Activated CD4-positive, alpha-beta T cell treated with anti-CD3 and anti-CD28 coated beads, Interleukin-2, amount 10 ng/mL, durations not matched to agents 7 days and 5 days (primary cell): Measurements from ENCODE around the gene PRDM1. TPM values are rescaled to one million over a fixed set of nuclear protein-coding genes. Genes with fewer than 3 reads are reported as not detected.

Experiments used
- CTCF ChIA-PET: fragments of 350-600 bp; sonication (Branson Sonifier 250); formaldehyde crosslinking; loops from one replicate; lab custom pipeline; 2021; ENCODE audit warnings: antibody characterized with exemption; lab: Charles Lee
- POLR2A ChIA-PET: fragments of 350-600 bp; sonication (Branson Sonifier 250); formaldehyde crosslinking; loops from one replicate; lab custom pipeline; 2021; ENCODE audit warnings: antibody characterized with exemption; lab: Charles Lee
- DNase-seq: peaks from one replicate; pipeline ENCODE4 v3.0.0-alpha.2; 2020
- H3K27ac Mint-ChIP-seq: one replicate; pipeline ENCODE4 v1.8.0; 2021; ENCODE audit warnings: mild to moderate bottlenecking, moderate library complexity, mixed read lengths
- H3K27me3 Mint-ChIP-seq: one replicate; pipeline ENCODE4 v1.8.0; 2021; ENCODE audit warnings: mixed read lengths
- H3K36me3 Mint-ChIP-seq: one replicate; pipeline ENCODE4 v1.8.0; 2021; ENCODE audit warnings: low read depth, mixed read lengths
- H3K4me1 Mint-ChIP-seq: one replicate; pipeline ENCODE4 v1.8.0; 2021; ENCODE audit warnings: mixed read lengths
- H3K4me3 Mint-ChIP-seq: one replicate; pipeline ENCODE4 v1.8.0; 2021; ENCODE audit warnings: mild to moderate bottlenecking, moderate library complexity, mixed read lengths
- H3K9me3 Mint-ChIP-seq: one replicate; pipeline ENCODE4 v1.8.0; 2021; ENCODE audit warnings: mixed read lengths
- total RNA-seq, 2 experiments: library from RNA; stranded (reverse); gene quantifications; one replicate each; pipeline ENCODE4 v1.2.3, GENCODE V29; 2021

Gene PRDM1
- total RNA-seq, 2 experiments from 2014 or later, result 27.1 to 30.8 TPM

GRCh38 chr6:106110164-106110826 lies 24.2 kb downstream of the PRDM1 start:
- H3K36me3 Mint-ChIP-seq, result peaks cover 38% of the 10 kb centered on the region
- DNase-seq, result no peak
- H3K4me1 Mint-ChIP-seq, result peaks cover 70% of the 10 kb centered on the region
- no peaks in the 10 kb centered on the region for H3K9me3 Mint-ChIP-seq
- CTCF ChIA-PET, result interaction anchor here (1.4 to 2.3 kb wide), 2 partner anchors 58 to 113 kb away, joined by 3 to 9 read pairs; no protein-coding TSS in a partner anchor
- H3K27ac Mint-ChIP-seq, result no peak overlapping the region
- H3K4me3 Mint-ChIP-seq, result no peak overlapping the region
- H3K27me3 Mint-ChIP-seq, result peaks cover 3% of the 10 kb centered on the region
- POLR2A ChIA-PET, result no interaction called here

GRCh38 chr6:106112433-106112832 lies 26.3 kb downstream of the PRDM1 start:
- CTCF ChIA-PET, result interaction anchor here (0.7 to 2.3 kb wide), 7 partner anchors 10 to 129 kb away, joined by 3 to 9 read pairs (median 3); partner anchors contain the start of gene PRDM1

DNA sequence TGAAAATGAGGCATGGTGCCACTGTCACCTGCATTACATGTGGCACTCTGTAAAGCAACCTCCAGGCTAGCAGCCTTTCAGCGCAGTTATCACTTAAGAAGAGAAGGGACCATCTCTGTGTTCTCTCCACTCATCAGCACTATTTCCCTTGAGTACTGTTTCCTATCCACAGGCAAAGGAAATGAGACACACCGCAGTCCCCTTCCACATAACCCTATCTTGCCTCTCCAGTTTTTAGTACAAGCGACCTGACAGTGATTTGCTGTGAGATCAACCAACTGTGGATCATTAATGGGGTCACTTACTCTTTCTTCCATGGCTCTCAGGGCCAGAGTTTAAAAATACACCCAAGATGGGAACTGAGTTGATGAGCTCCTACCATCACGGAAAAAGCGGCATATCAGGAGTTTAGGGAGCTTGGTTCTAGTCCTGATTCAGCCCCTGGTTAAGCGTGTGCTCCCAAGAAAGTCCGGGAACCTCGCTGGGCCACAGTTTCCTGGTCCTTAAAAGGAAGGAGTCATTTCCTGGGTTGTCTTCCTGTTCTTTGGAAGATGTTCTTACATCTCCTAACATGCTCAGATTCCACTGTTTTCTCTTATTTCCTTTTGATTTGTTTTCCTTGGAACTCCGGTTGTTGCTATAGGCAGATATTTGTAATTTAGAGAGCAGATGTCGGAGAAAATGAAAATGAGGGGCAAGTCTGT lies 27.3 kb downstream of the PRDM1 start:
- ChIA-PET CTCF (interaction anchor here (1.2 to 1.6 kb wide), 3 partner anchors 10 to 130 kb away, joined by 3 to 5 read pairs (median 4); partner anchors contain the start of gene PRDM1), POLR2A (no interaction called here)
- H3K4me3 Mint-ChIP-seq, result peak overlapping the region; percentile 15
- H3K27me3 Mint-ChIP-seq, result peaks cover 3% of the 10 kb centered on the region
- H3K9me3 Mint-ChIP-seq, result no peaks in the 10 kb centered on the region
- H3K4me1 Mint-ChIP-seq, result peaks cover 75% of the 10 kb centered on the region
- peaks cover 12% of the 10 kb centered on the region for H3K36me3 Mint-ChIP-seq
- no peak for DNase-seq
- peak overlapping the region; percentile 72 for H3K27ac Mint-ChIP-seq

More at GRCh38 chr6:106112433-106112832, 26.3 kb downstream of the PRDM1 start:
- peaks cover 72% of the 10 kb centered on the region for H3K4me1 Mint-ChIP-seq
- H3K27me3 Mint-ChIP-seq, result peaks cover 3% of the 10 kb centered on the region
- POLR2A ChIA-PET, result interaction anchor here (1.2 kb wide), 1 partner anchor 29 kb away, joined by 3 read pairs; no protein-coding TSS in a partner anchor
- H3K27ac Mint-ChIP-seq, result no peak overlapping the region
- H3K9me3 Mint-ChIP-seq, result no peaks in the 10 kb centered on the region
- H3K4me3 Mint-ChIP-seq, result no peak overlapping the region
- H3K36me3 Mint-ChIP-seq, result peaks cover 17% of the 10 kb centered on the region
- DNase-seq, result no peak

DNA sequence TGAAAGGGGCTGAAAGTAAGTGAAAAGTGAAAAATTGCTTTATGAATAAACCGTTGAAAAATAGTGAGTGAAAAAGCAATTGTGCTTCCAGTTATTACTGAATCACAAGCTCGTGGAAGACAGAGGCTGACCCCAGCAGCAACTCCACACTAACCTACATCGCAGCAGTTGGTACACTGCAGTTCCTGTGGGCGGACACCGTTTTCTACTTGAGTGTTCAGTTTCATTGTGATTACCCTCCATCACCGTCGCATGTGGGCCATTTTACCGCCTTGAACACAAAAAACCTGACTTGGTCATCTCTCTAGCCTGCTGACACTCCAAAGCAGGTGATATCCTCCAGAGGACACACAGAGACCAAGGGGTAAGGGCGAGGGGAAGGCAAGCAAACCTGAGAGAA lies 28.4 kb downstream of the PRDM1 start:
- Mint-ChIP-seq H3K4me3 (peak overlapping the region; percentile 25), H3K27ac (peak overlapping the region; percentile 87), H3K4me1 (peaks cover 83% of the 10 kb centered on the region), H3K9me3 (peaks cover 9% of the 10 kb centered on the region), H3K36me3 (peaks cover 17% of the 10 kb centered on the region), H3K27me3 (peaks cover 7% of the 10 kb centered on the region)
- ChIA-PET POLR2A (no interaction called here), CTCF (interaction anchor here (1.0 to 1.4 kb wide), 4 partner anchors 9 to 108 kb away, joined by 3 to 8 read pairs (median 4); no protein-coding TSS in a partner anchor)
- peak; percentile 51 for DNase-seq

- no peak overlapping the region for H3K4me3 Mint-ChIP-seq
- H3K4me1 Mint-ChIP-seq, result peaks cover 88% of the 10 kb centered on the region
- ChIA-PET CTCF (interaction anchor here (1.0 to 1.4 kb wide), 4 partner anchors 8 to 107 kb away, joined by 3 to 8 read pairs (median 4); no protein-coding TSS in a partner anchor), POLR2A (no interaction called here)
- DNase-seq, result no peak
- peaks cover 12% of the 10 kb centered on the region for H3K27me3 Mint-ChIP-seq
- peaks cover 12% of the 10 kb centered on the region for H3K9me3 Mint-ChIP-seq
- H3K36me3 Mint-ChIP-seq, result peaks cover 16% of the 10 kb centered on the region
- H3K27ac Mint-ChIP-seq, result peak overlapping the region; percentile 87
Observed at GRCh38 chr6:106115286-106115685, 29.1 kb downstream of the PRDM1 start.

- DNase-seq, result no peak
- ChIA-PET CTCF (interaction anchor here (0.8 to 1.6 kb wide), 6 partner anchors 14 to 231 kb away, joined by 3 to 6 read pairs (median 3); no protein-coding TSS in a partner anchor), POLR2A (interaction anchor here (0.6 kb wide), 2 partner anchors 18 to 25 kb away, joined by 3 to 4 read pairs; no protein-coding TSS in a partner anchor)
- Mint-ChIP-seq H3K4me3 (no peak overlapping the region), H3K36me3 (peaks cover 16% of the 10 kb centered on the region), H3K27ac (peak overlapping the region; percentile 27), H3K4me1 (peaks cover 89% of the 10 kb centered on the region), H3K9me3 (peaks cover 12% of the 10 kb centered on the region), H3K27me3 (peaks cover 12% of the 10 kb centered on the region)
Observed at GRCh38 chr6:106116125-106116832, 30.1 kb downstream of the PRDM1 start.

DNA sequence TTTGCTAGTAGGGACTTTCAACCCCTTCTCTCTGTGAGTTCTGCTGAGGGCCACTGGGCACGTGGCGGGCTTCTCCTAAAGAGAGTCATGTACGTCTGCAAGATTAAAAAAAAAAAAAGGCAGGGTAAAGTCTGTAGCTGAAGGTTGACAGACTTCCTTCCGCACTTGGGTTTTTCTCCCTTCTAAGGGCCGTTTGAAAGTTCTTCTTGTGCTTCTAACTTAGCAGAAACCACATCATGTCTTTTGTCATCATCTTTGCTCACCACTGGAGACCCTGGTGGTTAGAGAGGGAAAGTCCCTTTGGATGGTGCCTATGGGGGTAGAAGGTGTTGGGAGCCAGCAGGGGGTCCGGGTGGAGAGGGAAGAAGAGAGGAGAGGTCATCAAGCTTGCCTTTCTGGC lies 31.4 kb downstream of the PRDM1 start:
- CTCF ChIA-PET, result interaction anchor here (0.6 to 3.1 kb wide), 21 partner anchors 12 to 687 kb away, joined by 3 to 9 read pairs (median 3); no protein-coding TSS in a partner anchor
- POLR2A ChIA-PET, result interaction anchor here (0.6 kb wide), 3 partner anchors 94 to 184 kb away, joined by 3 to 8 read pairs (median 3); no protein-coding TSS in a partner anchor
- peak overlapping the region; percentile 3 for H3K4me3 Mint-ChIP-seq

GRCh38 chr6:106118835-106119431 lies 32.8 kb downstream of the PRDM1 start:
- Mint-ChIP-seq H3K9me3 (peaks cover 12% of the 10 kb centered on the region), H3K4me1 (peaks cover 73% of the 10 kb centered on the region), H3K36me3 (peaks cover 16% of the 10 kb centered on the region), H3K27ac (no peak overlapping the region), H3K4me3 (no peak overlapping the region), H3K27me3 (peaks cover 13% of the 10 kb centered on the region)
- POLR2A ChIA-PET, result interaction anchor here (0.6 kb wide), 2 partner anchors 69 to 71 kb away, joined by 4 to 10 read pairs; no protein-coding TSS in a partner anchor
- CTCF ChIA-PET, result interaction anchor here (0.6 to 3.1 kb wide), 14 partner anchors 10 to 1630 kb away, joined by 3 to 9 read pairs (median 4); partner anchors contain the start of gene CRYBG1
- no peak for DNase-seq

More for the DNA sequence above, 31.4 kb downstream of the PRDM1 start:
- Mint-ChIP-seq H3K36me3 (peaks cover 16% of the 10 kb centered on the region), H3K27ac (peak overlapping the region; percentile 78), H3K27me3 (peaks cover 8% of the 10 kb centered on the region), H3K9me3 (peaks cover 12% of the 10 kb centered on the region), H3K4me1 (peaks cover 84% of the 10 kb centered on the region)
- DNase-seq, result peak; percentile 68

- Mint-ChIP-seq H3K36me3 (peaks cover 16% of the 10 kb centered on the region), H3K27ac (no peak overlapping the region), H3K4me3 (no peak overlapping the region), H3K27me3 (peaks cover 17% of the 10 kb centered on the region), H3K4me1 (peaks cover 67% of the 10 kb centered on the region), H3K9me3 (peaks cover 12% of the 10 kb centered on the region)
- CTCF ChIA-PET, result interaction anchor here (0.9 to 3.1 kb wide), 6 partner anchors 9 to 104 kb away, joined by 3 to 9 read pairs (median 4); no protein-coding TSS in a partner anchor
- POLR2A ChIA-PET, result interaction anchor here (0.6 kb wide), 1 partner anchor 70 kb away, joined by 4 read pairs; no protein-coding TSS in a partner anchor
- no peak for DNase-seq
Observed at GRCh38 chr6:106119546-106119945, 33.4 kb downstream of the PRDM1 start.

GRCh38 chr6:106120006-106120405 lies 33.9 kb downstream of the PRDM1 start:
- H3K4me3 Mint-ChIP-seq, result no peak overlapping the region
- peaks cover 16% of the 10 kb centered on the region for H3K36me3 Mint-ChIP-seq
- POLR2A ChIA-PET, result no interaction called here
- CTCF ChIA-PET, result interaction anchor here (0.9 to 3.1 kb wide), 4 partner anchors 16 to 54 kb away, joined by 3 to 9 read pairs (median 3); no protein-coding TSS in a partner anchor
- H3K9me3 Mint-ChIP-seq, result peaks cover 12% of the 10 kb centered on the region
- peaks cover 17% of the 10 kb centered on the region for H3K27me3 Mint-ChIP-seq
- H3K27ac Mint-ChIP-seq, result no peak overlapping the region
- H3K4me1 Mint-ChIP-seq, result peaks cover 65% of the 10 kb centered on the region
- no peak for DNase-seq

GRCh38 chr6:106120406-106120805 lies 34.3 kb downstream of the PRDM1 start:
- ChIA-PET CTCF (interaction anchor here (1.1 to 3.1 kb wide), 2 partner anchors 17 to 21 kb away, joined by 3 to 9 read pairs; no protein-coding TSS in a partner anchor), POLR2A (no interaction called here)
- H3K36me3 Mint-ChIP-seq, result peaks cover 16% of the 10 kb centered on the region
- H3K4me1 Mint-ChIP-seq, result peaks cover 64% of the 10 kb centered on the region
- H3K4me3 Mint-ChIP-seq, result no peak overlapping the region
- DNase-seq, result no peak
- peaks cover 17% of the 10 kb centered on the region for H3K27me3 Mint-ChIP-seq
- peaks cover 12% of the 10 kb centered on the region for H3K9me3 Mint-ChIP-seq
- no peak overlapping the region for H3K27ac Mint-ChIP-seq
